GM10248 (cell line): ENCODE data around the gene PRKCH.
A peak's percentile ranks its signal among the peaks of the same experiment; 100 is the strongest.

Source experiments
- CTCF ChIA-PET: fragments of 300-600 bp; sonication (Branson Sonifier 250); formaldehyde crosslinking; extraction: SDS; loops from one replicate; lab custom pipeline; 2021; ENCODE audit warnings: antibody characterized with exemption; lab: Yijun Ruan, JAX
- POLR2A ChIA-PET: fragments of 350-650 bp; sonication (Branson Sonifier 250); formaldehyde crosslinking; extraction: SDS; loops from one replicate; lab custom pipeline; 2020; ENCODE audit warnings: antibody characterized with exemption; lab: Yijun Ruan, JAX
- DNase-seq: peaks from one replicate; pipeline ENCODE4 v3.0.0; 2012; ENCODE audit errors: extremely low spot score
- CTCF ChIP-seq: IDR thresholded peaks from 2 replicates; pipeline ENCODE4 v1.5.1; 2012; ENCODE audit warnings: mild to moderate bottlenecking, low read depth; ENCODE audit errors: extremely low read depth, missing control alignments, control extremely low read depth

Gene PRKCH

GRCh38 chr14:61443481-61443880 is 122.1 kb downstream of the PRKCH start:
- DNase-seq = no peak
- no peak for TF ChIP-seq CTCF
- POLR2A ChIA-PET = no interaction called here
- CTCF ChIA-PET = interaction anchor here (1.2 to 3.3 kb wide), 3 partner anchors 10 to 65 kb away, joined by 4 to 12 read pairs (median 4); no protein-coding TSS in a partner anchor

GRCh38 chr14:61444215-61444768 is 122.9 kb downstream of the PRKCH start:
- CTCF ChIA-PET = interaction anchor here (3.3 kb wide), 1 partner anchor 11 kb away, joined by 12 read pairs; no protein-coding TSS in a partner anchor
- peak; percentile 64 for DNase-seq
- no peak for TF ChIP-seq CTCF
- POLR2A ChIA-PET = no interaction called here

- no peak for DNase-seq
- TF ChIP-seq CTCF = no peak
- CTCF ChIA-PET = interaction anchor here (0.9 to 2.9 kb wide), 7 partner anchors 9 to 386 kb away, joined by 3 to 13 read pairs (median 5); no protein-coding TSS in a partner anchor
- POLR2A ChIA-PET = no interaction called here
Observed at GRCh38 chr14:61451491-61451890, 130.1 kb downstream of the PRKCH start.

- no peak for TF ChIP-seq CTCF
- DNase-seq = no peak
- ChIA-PET CTCF (interaction anchor here (0.9 to 2.9 kb wide), 6 partner anchors 9 to 385 kb away, joined by 3 to 13 read pairs (median 6); no protein-coding TSS in a partner anchor), POLR2A (no interaction called here)
Observed at GRCh38 chr14:61451891-61452400, 130.6 kb downstream of the PRKCH start.

GRCh38 chr14:61452452-61452851 is 131.1 kb downstream of the PRKCH start:
- ChIA-PET POLR2A (no interaction called here), CTCF (interaction anchor here (1.5 to 2.9 kb wide), 4 partner anchors 8 to 385 kb away, joined by 5 to 13 read pairs (median 8); no protein-coding TSS in a partner anchor)
- no peak for DNase-seq
- no peak for TF ChIP-seq CTCF

GRCh38 chr14:61453103-61453767 is 131.9 kb downstream of the PRKCH start:
- DNase-seq = no peak
- POLR2A ChIA-PET = no interaction called here
- CTCF ChIA-PET = interaction anchor here (1.9 to 2.9 kb wide), 3 partner anchors 8 to 384 kb away, joined by 6 to 13 read pairs (median 9); no protein-coding TSS in a partner anchor
- no peak for TF ChIP-seq CTCF
